Gastroesophageal sphincter (tissue), 4 donors: ENCODE data around the gene IL36B. TPM values are rescaled to one million over a fixed set of nuclear protein-coding genes. Genes with fewer than 3 reads are reported as not detected.

ENCODE experiments used
- ATAC-seq: fragments of 150-250 bp; one replicate; pipeline ENCODE4 v1.9.1; 2016; ENCODE audit warnings: mild to moderate bottlenecking, moderate library complexity
- H3K27ac ChIP-seq, 4 donors: fragments of 200-600 bp; sonication (generic) in 3 of 4; 1 replicate in 3 of 4; 2 replicates in 1 of 4; pipeline ENCODE4 v1.5.1; 2016 to 2019
- H3K27me3 ChIP-seq: fragments of 200-600 bp; sonication (generic); one replicate; pipeline ENCODE4 v1.5.1; 2019
- H3K36me3 ChIP-seq, 2 donors: fragments of 200-600 bp; sonication (generic); one replicate each; pipeline ENCODE4 v1.5.1; 2019; ENCODE audit warnings: control low read depth in 1 of 2
- H3K4me1 ChIP-seq, 3 donors: fragments of 200-600 bp; sonication (generic); 1 replicate in 2 of 3; 2 replicates in 1 of 3; pipeline ENCODE4 v1.5.1; 2016 to 2019; ENCODE audit warnings: control low read depth in 2 of 3
- H3K4me3 ChIP-seq, 2 donors: fragments of 200-600 bp; sonication (generic); one replicate each; pipeline ENCODE4 v1.5.1; 2019; ENCODE audit warnings: mild to moderate bottlenecking in 1 of 2, moderate library complexity in 1 of 2
- H3K9me3 ChIP-seq, 3 donors: fragments of 200-600 bp; sonication (generic); one replicate each; pipeline ENCODE4 v1.5.1; 2017 to 2019; ENCODE audit warnings: control low read depth in 2 of 3
- CTCF ChIP-seq, 4 experiments: fragments of 200-600 bp in 2 of 4; fragments of 450-650 bp in 2 of 4; sonication (generic) in 1 of 4; IDR thresholded peaks; one replicate each; pipeline ENCODE4 v1.5.1; 2017 to 2019; ENCODE audit warnings: antibody characterized with exemption in 4 of 4, mild to moderate bottlenecking in 2 of 4, moderate library complexity in 2 of 4
- EP300 ChIP-seq: sonication (generic); formaldehyde crosslinking; IDR thresholded peaks from one replicate; pipeline ENCODE4 v1.6.1; 2017; ENCODE audit warnings: antibody characterized with exemption, mild to moderate bottlenecking
- POLR2A ChIP-seq, 2 donors: fragments of 450-650 bp; IDR thresholded peaks; one replicate each; pipeline ENCODE4 v1.6.1; 2017; ENCODE audit warnings: antibody characterized with exemption in 2 of 2, mild to moderate bottlenecking in 2 of 2, moderate library complexity in 1 of 2
- POLR2AphosphoS5 ChIP-seq: sonication (generic); formaldehyde crosslinking; IDR thresholded peaks from one replicate; pipeline ENCODE4 v1.6.1; 2017; ENCODE audit warnings: antibody characterized with exemption
- WGBS, 2 donors: methylation state at CpG; one replicate each; pipeline ENCODE4 v1.1.5; 2018; ENCODE audit warnings: low coverage in 1 of 2; 5-methylcytosine and 5-hydroxymethylcytosine counted together
- total RNA-seq, 4 donors: library from RNA; depleted of rRNA; stranded (reverse); fragments of >200 nt; gene quantifications; one replicate each; pipeline ENCODE4 v1.1.0, GENCODE V29; 2016

The IL36B gene
- total RNA-seq, 4 donors from 2014 or later, result not detected

- Histone ChIP-seq H3K9me3 (no peaks in the 10 kb centered on the region), H3K4me1 (no peaks in the 10 kb centered on the region), H3K27ac (no peak overlapping the region), H3K4me3 (no peak overlapping the region), H3K36me3 (no peaks in the 10 kb centered on the region), H3K27me3 (peaks cover 25% of the 10 kb centered on the region)
- WGBS, 2 donors, result 66 to 92% methylated on average over 2 to 3 of the region's 4 CpGs
- no peak for ATAC-seq
- no peak for TF ChIP-seq POLR2A (IDR thresholded peaks at IDR 0.05)
- no peak for TF ChIP-seq CTCF (IDR thresholded peaks at IDR 0.05)
- no peak for TF ChIP-seq EP300
- no peak for TF ChIP-seq POLR2AphosphoS5
These were observed 26.5 kb upstream of the IL36B start for GRCh38 chr2:113079131-113079530.

- TF ChIP-seq CTCF (IDR thresholded peaks at IDR 0.05), result no peak
- no peak for TF ChIP-seq POLR2AphosphoS5
- no peak for TF ChIP-seq EP300
- no peak for TF ChIP-seq POLR2A (IDR thresholded peaks at IDR 0.05)
- Histone ChIP-seq H3K4me1 (no peaks in the 10 kb centered on the region), H3K4me3 (no peak overlapping the region), H3K27ac (no peak overlapping the region), H3K9me3 (no peaks in the 10 kb centered on the region), H3K36me3 (no peaks in the 10 kb centered on the region), H3K27me3 (peaks cover 19% of the 10 kb centered on the region)
- ATAC-seq, result no peak
- WGBS, 2 donors, result 54 to 67% methylated on average over 4 to 5 of the region's 6 CpGs
These were observed 25.7 kb upstream of the IL36B start for GRCh38 chr2:113078350-113078839.

DNA sequence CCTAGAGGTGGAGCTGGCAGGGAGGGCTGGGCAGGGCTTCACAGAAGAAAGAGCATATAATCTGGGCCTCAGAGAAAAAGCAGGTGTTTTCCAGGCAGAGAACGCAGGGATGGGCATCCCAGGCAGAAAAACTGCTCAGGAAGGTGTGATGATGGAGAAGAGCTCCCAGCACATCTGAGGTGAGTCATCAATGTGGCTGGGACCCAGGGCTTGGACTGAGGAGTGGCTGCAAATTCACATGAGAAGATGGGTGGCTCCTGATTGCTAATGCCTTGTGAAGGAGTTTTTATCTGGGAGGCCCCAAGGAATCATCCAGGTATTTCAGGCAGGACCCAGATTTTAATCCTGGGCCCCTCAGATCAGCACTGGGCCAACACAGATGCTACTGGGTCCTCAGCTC lies 25.3 kb upstream of the IL36B start:
- 70% methylated on average over 1 of the region's 1 CpG; no CpG with 5 or more reads in 1 of the 2 donors for WGBS, 2 donors
- no peaks in the 10 kb centered on the region for H3K4me1 ChIP-seq
- H3K9me3 ChIP-seq, result no peaks in the 10 kb centered on the region
- no peak overlapping the region for H3K4me3 ChIP-seq
- H3K36me3 ChIP-seq, result no peaks in the 10 kb centered on the region
- no peak for TF ChIP-seq POLR2A (IDR thresholded peaks at IDR 0.05)
- no peak overlapping the region for H3K27ac ChIP-seq
- H3K27me3 ChIP-seq, result peaks cover 16% of the 10 kb centered on the region
- no peak for ATAC-seq

- Histone ChIP-seq H3K4me1 (no peaks in the 10 kb centered on the region), H3K27me3 (peaks cover 13% of the 10 kb centered on the region), H3K9me3 (no peaks in the 10 kb centered on the region), H3K4me3 (no peak overlapping the region), H3K36me3 (no peaks in the 10 kb centered on the region), H3K27ac (no peak overlapping the region)
- 40 to 66% methylated on average over 1 to 3 of the region's 3 CpGs for WGBS, 2 donors
- no peak for TF ChIP-seq POLR2A (IDR thresholded peaks at IDR 0.05)
- TF ChIP-seq POLR2AphosphoS5, result no peak
- TF ChIP-seq EP300, result no peak
- TF ChIP-seq CTCF (IDR thresholded peaks at IDR 0.05), result no peak
- ATAC-seq, result no peak
These were observed 24.4 kb upstream of the IL36B start for GRCh38 chr2:113076954-113077669.

DNA sequence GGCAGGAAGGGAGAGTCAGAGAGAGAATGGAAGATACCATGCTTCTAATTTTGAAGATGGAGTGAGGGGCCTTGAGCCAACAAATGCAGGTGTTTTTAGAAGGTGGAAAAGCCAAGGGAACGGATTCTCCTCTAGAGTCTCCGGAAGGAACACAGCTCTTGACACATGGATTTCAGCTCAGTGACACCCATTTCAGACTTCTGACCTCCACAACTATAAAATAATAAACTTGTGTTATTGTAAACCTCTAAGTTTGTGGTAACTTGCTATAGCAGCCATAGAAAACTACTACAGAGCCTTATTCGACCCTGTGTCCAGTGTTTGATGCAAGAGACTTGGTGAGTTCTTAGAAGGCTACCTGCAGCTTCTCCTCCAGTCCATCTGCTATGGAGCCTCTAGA lies 22.9 kb upstream of the IL36B start:
- no peaks in the 10 kb centered on the region for H3K9me3 ChIP-seq
- H3K36me3 ChIP-seq, result no peaks in the 10 kb centered on the region
- H3K27me3 ChIP-seq, result no peaks in the 10 kb centered on the region
- no peak overlapping the region for H3K4me3 ChIP-seq
- no peak for ATAC-seq
- TF ChIP-seq POLR2A (IDR thresholded peaks at IDR 0.05) (no peak), POLR2AphosphoS5 (no peak), CTCF (IDR thresholded peaks at IDR 0.05) (no peak), EP300 (no peak)
- 80 to 100% methylated on average over 1 to 3 of the region's 3 CpGs for WGBS, 2 donors
- no peaks in the 10 kb centered on the region for H3K4me1 ChIP-seq
- no peak overlapping the region for H3K27ac ChIP-seq
